Measurements from ENCODE around the gene HP1BP3. TPM values are rescaled to one million over a fixed set of nuclear protein-coding genes. Genes with fewer than 3 reads are reported as not detected.

Gene HP1BP3
- total RNA-seq, 3 donors from 2014 or later (not counting 1 experiment from before 2014, with no cell fraction given), result 243 to 296 (median 274) TPM

DNA sequence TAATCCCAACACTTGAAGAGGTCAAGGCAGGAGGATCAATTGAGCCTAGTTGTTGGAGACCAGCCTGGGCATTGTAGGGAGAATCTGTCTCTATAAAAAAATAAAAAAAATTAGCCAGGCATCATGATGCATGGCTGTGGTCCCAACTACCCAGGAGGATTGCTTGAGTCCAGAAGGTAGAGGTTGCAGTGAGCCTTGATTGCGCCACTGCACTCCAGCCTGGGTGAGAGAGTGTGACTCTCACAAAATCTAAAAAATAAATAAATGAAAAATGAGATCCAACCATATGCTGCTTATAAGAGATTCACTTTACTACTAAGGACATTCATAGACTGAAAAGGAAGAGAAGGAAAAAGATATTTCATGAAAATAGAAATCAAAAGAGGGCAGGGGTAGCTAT lies 47.1 kb upstream of the HP1BP3 start:
- intact Hi-C loops (cut with micrococcal nuclease), result no loop called here
- no CpG with 5 or more reads among the region's 1 CpG for WGBS (ENCODE audit: insufficient coverage)
- DNase-seq (no peak), ATAC-seq (no peak)
- Mint-ChIP-seq H3K4me3 (no peak overlapping the region), H3K27ac (peak overlapping the region in 1 of 2 donors; percentile 9), H3K4me1 (peaks cover 0 to 10% of the 10 kb centered on the region in 2 donors), H3K36me3 (no peaks in the 10 kb centered on the region), H3K27me3 (ENCODE audit: low read depth in 2 of 2) (no peaks in the 10 kb centered on the region), H3K9me3 (no peaks in the 10 kb centered on the region)
- Histone ChIP-seq H3K4me1 (ENCODE audit: control insufficient read depth, insufficient read depth, low read length) (no peaks in the 10 kb centered on the region), H3K27ac (ENCODE audit: low read length) (no peak overlapping the region), H3K9me3 (ENCODE audit: control insufficient read depth, insufficient read depth, low read length) (no peaks in the 10 kb centered on the region), H3K36me3 (ENCODE audit: control insufficient read depth, insufficient read depth, low read length) (peaks cover 10% of the 10 kb centered on the region), H3K27me3 (ENCODE audit: control insufficient read depth, insufficient read depth, low read length) (no peaks in the 10 kb centered on the region), H3K4me3 (ENCODE audit: low read length) (no peak overlapping the region)
- no peak for TF ChIP-seq CTCF (IDR thresholded peaks at IDR 0.05)

- H3K4me1 ChIP-seq (ENCODE audit: control insufficient read depth, insufficient read depth, low read length), result no peaks in the 10 kb centered on the region
- DNase-seq, result no peak
- no peak for TF ChIP-seq CTCF (IDR thresholded peaks at IDR 0.05)
- Mint-ChIP-seq H3K36me3 (no peaks in the 10 kb centered on the region), H3K9me3 (no peaks in the 10 kb centered on the region), H3K4me1 (peaks cover 0 to 13% of the 10 kb centered on the region in 2 donors), H3K27ac (no peak overlapping the region), H3K27me3 (ENCODE audit: low read depth in 2 of 2) (no peaks in the 10 kb centered on the region), H3K4me3 (no peak overlapping the region)
- no peaks in the 10 kb centered on the region for H3K9me3 ChIP-seq (ENCODE audit: control insufficient read depth, insufficient read depth, low read length)
- H3K27ac ChIP-seq (ENCODE audit: low read length), result no peak overlapping the region
- no peaks in the 10 kb centered on the region for H3K27me3 ChIP-seq (ENCODE audit: control insufficient read depth, insufficient read depth, low read length)
- H3K36me3 ChIP-seq (ENCODE audit: control insufficient read depth, insufficient read depth, low read length), result peaks cover 18% of the 10 kb centered on the region
- intact Hi-C loops (cut with micrococcal nuclease), result no loop called here
- no peak for ATAC-seq
- no peak overlapping the region for H3K4me3 ChIP-seq (ENCODE audit: low read length)
- 100% methylated on average over 2 of the region's 2 CpGs for WGBS (ENCODE audit: insufficient coverage)
Observed at GRCh38 chr1:20830378-20830777, 43.3 kb upstream of the HP1BP3 start.

- WGBS (ENCODE audit: insufficient coverage), result 90% methylated on average over 1 of the region's 1 CpG
- no peak overlapping the region for H3K27ac Mint-ChIP-seq
- no peak for DNase-seq
Observed at GRCh38 chr1:20829946-20830345, 42.8 kb upstream of the HP1BP3 start.

More at GRCh38 chr1:20829946-20830345, 42.8 kb upstream of the HP1BP3 start:
- no peaks in the 10 kb centered on the region for H3K36me3 Mint-ChIP-seq
- no peak overlapping the region for H3K27ac ChIP-seq (ENCODE audit: low read length)
- H3K36me3 ChIP-seq (ENCODE audit: control insufficient read depth, insufficient read depth, low read length), result peaks cover 19% of the 10 kb centered on the region
- intact Hi-C loops (cut with micrococcal nuclease), result no loop called here
- TF ChIP-seq CTCF (IDR thresholded peaks at IDR 0.05), result no peak
- no peak overlapping the region for H3K4me3 Mint-ChIP-seq
- no peaks in the 10 kb centered on the region for H3K27me3 ChIP-seq (ENCODE audit: control insufficient read depth, insufficient read depth, low read length)
- ATAC-seq, result no peak
- H3K27me3 Mint-ChIP-seq (ENCODE audit: low read depth in 2 of 2), result no peaks in the 10 kb centered on the region
- no peak overlapping the region for H3K4me3 ChIP-seq (ENCODE audit: low read length)
- H3K4me1 Mint-ChIP-seq, result peaks cover 0 to 9% of the 10 kb centered on the region in 2 donors
- H3K9me3 Mint-ChIP-seq, result no peaks in the 10 kb centered on the region
- H3K9me3 ChIP-seq (ENCODE audit: control insufficient read depth, insufficient read depth, low read length), result no peaks in the 10 kb centered on the region
- no peaks in the 10 kb centered on the region for H3K4me1 ChIP-seq (ENCODE audit: control insufficient read depth, insufficient read depth, low read length)

Measured in natural killer cell (primary cell).